Measurements from ENCODE around the gene ANKRD40.

ANKRD40 gene

DNA sequence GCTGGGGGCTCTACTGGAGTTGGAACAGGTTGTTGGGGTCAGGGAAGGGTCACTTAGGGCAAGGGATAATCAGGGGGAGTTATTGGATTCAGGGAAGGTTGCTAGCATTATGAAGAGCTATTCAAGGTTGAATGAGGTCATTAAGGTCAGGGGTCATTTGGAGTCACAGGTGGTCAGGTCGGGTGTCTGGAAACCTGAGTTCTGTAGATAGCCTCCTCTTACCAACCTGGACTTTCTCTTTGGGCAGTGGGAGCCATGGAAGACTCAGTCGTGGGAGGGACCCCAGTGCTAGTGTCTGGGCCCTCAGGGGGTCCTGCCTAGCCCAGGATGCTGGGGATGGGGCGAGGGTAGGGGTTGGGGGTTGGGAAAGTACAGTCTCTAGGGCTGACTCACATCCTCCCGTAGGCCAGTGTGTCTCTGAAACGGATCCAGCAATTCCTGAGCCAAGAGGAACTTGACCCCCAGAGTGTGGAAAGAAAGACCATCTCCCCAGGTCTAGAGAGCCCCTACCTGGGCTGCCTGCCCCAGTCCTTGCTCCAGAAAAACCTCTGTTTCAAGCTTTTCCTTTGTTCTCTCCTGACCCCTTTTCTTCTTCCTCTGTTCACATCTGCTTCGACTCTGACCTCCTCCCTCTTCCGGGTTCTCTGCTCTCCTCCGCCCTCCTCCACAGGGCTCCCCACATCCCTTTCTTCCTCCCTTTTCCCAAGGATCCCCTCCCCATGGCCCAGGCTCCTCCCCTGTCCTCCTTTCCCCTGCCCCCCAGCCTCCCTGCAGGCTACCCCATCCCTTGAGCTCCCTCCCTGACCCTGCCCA is 39.5 kb downstream of the ANKRD40 start:
- no peaks in the 10 kb centered on the region for H4K20me1 ChIP-seq (ENCODE audit: control insufficient read depth, insufficient read depth, low read depth, low read length)
- no peaks in the 10 kb centered on the region for H3K9me3 ChIP-seq (ENCODE audit: control insufficient read depth, insufficient read depth, low read length)
- TF ChIP-seq CTCF (IDR thresholded peaks at IDR 0.05; ENCODE audit: low read depth, low read length, poor library complexity, severe bottlenecking) (no peak), EZH2phosphoT487 (IDR thresholded peaks at IDR 0.05; ENCODE audit: borderline replicate concordance, low read length) (no peak)
- no peaks in the 10 kb centered on the region for H3F3A ChIP-seq (ENCODE audit: control insufficient read depth, insufficient read depth)
- no peaks in the 10 kb centered on the region for H3K36me3 ChIP-seq (ENCODE audit: control insufficient read depth, low read length)
- no peaks in the 10 kb centered on the region for H3K27me3 ChIP-seq (ENCODE audit: control insufficient read depth, low read length)
- no peaks in the 10 kb centered on the region for H3K4me1 ChIP-seq (ENCODE audit: control insufficient read depth, low read length)
- H3K4me2 ChIP-seq (ENCODE audit: low read length) = no peak overlapping the region
- no peak overlapping the region for H3K27ac ChIP-seq (ENCODE audit: low read depth, low read length)
- H3K4me3 ChIP-seq (ENCODE audit: low read length) = no peak overlapping the region
- no peaks in the 10 kb centered on the region for H3K79me2 ChIP-seq (ENCODE audit: control insufficient read depth, low read length)
- H3K9me2 ChIP-seq (replicated peaks; ENCODE audit: control insufficient read depth, low read length) = no peaks in the 10 kb centered on the region

GRCh38 chr17:50667259-50668024 is 40.3 kb downstream of the ANKRD40 start:
- Histone ChIP-seq H3K9me3 (ENCODE audit: control insufficient read depth, insufficient read depth, low read length) (no peaks in the 10 kb centered on the region), H3F3A (ENCODE audit: control insufficient read depth, insufficient read depth) (no peaks in the 10 kb centered on the region), H3K4me3 (ENCODE audit: low read length) (no peak overlapping the region), H3K79me2 (ENCODE audit: control insufficient read depth, low read length) (no peaks in the 10 kb centered on the region), H3K36me3 (ENCODE audit: control insufficient read depth, low read length) (no peaks in the 10 kb centered on the region), H3K4me2 (ENCODE audit: low read length) (no peak overlapping the region), H3K4me1 (ENCODE audit: control insufficient read depth, low read length) (no peaks in the 10 kb centered on the region), H3K27me3 (ENCODE audit: control insufficient read depth, low read length) (no peaks in the 10 kb centered on the region), H4K20me1 (ENCODE audit: control insufficient read depth, insufficient read depth, low read depth, low read length) (no peaks in the 10 kb centered on the region), H3K27ac (ENCODE audit: low read depth, low read length) (no peak overlapping the region), H3K9me2 (replicated peaks; ENCODE audit: control insufficient read depth, low read length) (no peaks in the 10 kb centered on the region)
- TF ChIP-seq CTCF (IDR thresholded peaks at IDR 0.05; ENCODE audit: low read depth, low read length, poor library complexity, severe bottlenecking) (no peak), EZH2phosphoT487 (IDR thresholded peaks at IDR 0.05; ENCODE audit: borderline replicate concordance, low read length) (no peak)

DNA sequence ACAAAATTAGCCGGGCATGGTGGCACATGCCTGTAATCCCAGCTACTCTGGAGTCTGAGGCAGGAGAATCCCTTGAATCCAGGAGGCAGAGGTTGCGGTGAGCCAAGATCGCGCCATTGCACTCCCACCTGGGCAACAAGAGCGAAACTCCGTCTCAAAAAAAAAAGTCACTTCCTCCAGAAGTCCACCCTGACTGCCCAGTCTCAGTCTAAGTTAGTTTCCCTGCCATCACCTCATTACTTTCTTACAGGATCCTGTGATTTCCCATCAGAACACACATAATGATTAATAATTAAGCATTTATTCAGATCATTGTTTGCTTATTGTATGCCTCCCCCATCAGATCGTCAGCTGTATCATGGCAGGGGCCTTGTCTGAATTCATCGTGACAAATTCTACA is 41.4 kb downstream of the ANKRD40 start:
- Histone ChIP-seq H3K4me3 (ENCODE audit: low read length) (no peak overlapping the region), H3K4me1 (ENCODE audit: control insufficient read depth, low read length) (no peaks in the 10 kb centered on the region), H3K4me2 (ENCODE audit: low read length) (no peak overlapping the region), H3K36me3 (ENCODE audit: control insufficient read depth, low read length) (no peaks in the 10 kb centered on the region), H3F3A (ENCODE audit: control insufficient read depth, insufficient read depth) (no peaks in the 10 kb centered on the region), H3K27me3 (ENCODE audit: control insufficient read depth, low read length) (no peaks in the 10 kb centered on the region), H3K79me2 (ENCODE audit: control insufficient read depth, low read length) (no peaks in the 10 kb centered on the region), H3K9me2 (replicated peaks; ENCODE audit: control insufficient read depth, low read length) (no peaks in the 10 kb centered on the region), H4K20me1 (ENCODE audit: control insufficient read depth, insufficient read depth, low read depth, low read length) (no peaks in the 10 kb centered on the region), H3K9me3 (ENCODE audit: control insufficient read depth, insufficient read depth, low read length) (no peaks in the 10 kb centered on the region), H3K27ac (ENCODE audit: low read depth, low read length) (no peak overlapping the region)
- TF ChIP-seq EZH2phosphoT487 (IDR thresholded peaks at IDR 0.05; ENCODE audit: borderline replicate concordance, low read length) (no peak), CTCF (IDR thresholded peaks at IDR 0.05; ENCODE audit: low read depth, low read length, poor library complexity, severe bottlenecking) (no peak)

Data from DOHH2 (cell line).